Measurements from ENCODE around the gene ZMYM2.

DNA sequence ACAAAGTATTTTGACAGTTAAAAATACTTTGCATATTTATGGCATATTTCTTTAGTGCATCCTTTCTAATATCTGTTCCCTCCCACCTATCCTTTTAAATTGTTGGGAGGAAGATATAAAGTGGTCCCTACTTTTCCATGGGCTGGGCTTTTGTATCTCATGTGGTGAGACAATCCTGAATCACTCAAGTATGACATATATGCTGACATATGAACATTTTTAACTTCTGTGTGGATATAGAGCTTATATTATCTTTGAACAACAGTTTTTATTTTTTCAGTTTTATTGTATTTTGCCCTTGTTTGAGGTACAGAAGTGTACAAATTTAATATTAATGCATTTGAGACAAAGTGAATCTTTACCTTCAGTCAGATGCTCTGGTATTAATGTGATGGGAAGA, 3.4 kb downstream of the ZMYM2 start:
- TF ChIP-seq EP300 (IDR thresholded peaks at IDR 0.05; ENCODE audit: borderline replicate concordance) (no peak), ZBTB7A (IDR thresholded peaks at IDR 0.05; ENCODE audit: low read depth) (no peak), EGR1 (IDR thresholded peaks at IDR 0.05) (no peak), FOXM1 (IDR thresholded peaks at IDR 0.05; ENCODE audit: borderline replicate concordance, low read depth) (no peak), TAF1 (IDR thresholded peaks at IDR 0.05; ENCODE audit: low read depth) (no peak), CEBPB (IDR thresholded peaks at IDR 0.05) (no peak), CREB1 (IDR thresholded peaks at IDR 0.05; ENCODE audit: low read depth) (no peak)
- TF ChIP-seq, protein P1, sequence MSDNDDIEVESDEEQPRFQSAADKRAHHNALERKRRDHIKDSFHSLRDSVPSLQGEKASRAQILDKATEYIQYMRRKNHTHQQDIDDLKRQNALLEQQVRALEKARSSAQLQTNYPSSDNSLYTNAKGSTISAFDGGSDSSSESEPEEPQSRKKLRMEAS (IDR thresholded peaks at IDR 0.05), result no peak
- TF ChIP-seq, protein P2, sequence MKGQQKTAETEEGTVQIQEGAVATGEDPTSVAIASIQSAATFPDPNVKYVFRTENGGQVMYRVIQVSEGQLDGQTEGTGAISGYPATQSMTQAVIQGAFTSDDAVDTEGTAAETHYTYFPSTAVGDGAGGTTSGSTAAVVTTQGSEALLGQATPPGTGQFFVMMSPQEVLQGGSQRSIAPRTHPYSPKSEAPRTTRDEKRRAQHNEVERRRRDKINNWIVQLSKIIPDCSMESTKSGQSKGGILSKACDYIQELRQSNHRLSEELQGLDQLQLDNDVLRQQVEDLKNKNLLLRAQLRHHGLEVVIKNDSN (IDR thresholded peaks at IDR 0.05), result no peak
- TF ChIP-seq, protein P3, sequence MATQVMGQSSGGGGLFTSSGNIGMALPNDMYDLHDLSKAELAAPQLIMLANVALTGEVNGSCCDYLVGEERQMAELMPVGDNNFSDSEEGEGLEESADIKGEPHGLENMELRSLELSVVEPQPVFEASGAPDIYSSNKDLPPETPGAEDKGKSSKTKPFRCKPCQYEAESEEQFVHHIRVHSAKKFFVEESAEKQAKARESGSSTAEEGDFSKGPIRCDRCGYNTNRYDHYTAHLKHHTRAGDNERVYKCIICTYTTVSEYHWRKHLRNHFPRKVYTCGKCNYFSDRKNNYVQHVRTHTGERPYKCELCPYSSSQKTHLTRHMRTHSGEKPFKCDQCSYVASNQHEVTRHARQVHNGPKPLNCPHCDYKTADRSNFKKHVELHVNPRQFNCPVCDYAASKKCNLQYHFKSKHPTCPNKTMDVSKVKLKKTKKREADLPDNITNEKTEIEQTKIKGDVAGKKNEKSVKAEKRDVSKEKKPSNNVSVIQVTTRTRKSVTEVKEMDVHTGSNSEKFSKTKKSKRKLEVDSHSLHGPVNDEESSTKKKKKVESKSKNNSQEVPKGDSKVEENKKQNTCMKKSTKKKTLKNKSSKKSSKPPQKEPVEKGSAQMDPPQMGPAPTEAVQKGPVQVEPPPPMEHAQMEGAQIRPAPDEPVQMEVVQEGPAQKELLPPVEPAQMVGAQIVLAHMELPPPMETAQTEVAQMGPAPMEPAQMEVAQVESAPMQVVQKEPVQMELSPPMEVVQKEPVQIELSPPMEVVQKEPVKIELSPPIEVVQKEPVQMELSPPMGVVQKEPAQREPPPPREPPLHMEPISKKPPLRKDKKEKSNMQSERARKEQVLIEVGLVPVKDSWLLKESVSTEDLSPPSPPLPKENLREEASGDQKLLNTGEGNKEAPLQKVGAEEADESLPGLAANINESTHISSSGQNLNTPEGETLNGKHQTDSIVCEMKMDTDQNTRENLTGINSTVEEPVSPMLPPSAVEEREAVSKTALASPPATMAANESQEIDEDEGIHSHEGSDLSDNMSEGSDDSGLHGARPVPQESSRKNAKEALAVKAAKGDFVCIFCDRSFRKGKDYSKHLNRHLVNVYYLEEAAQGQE (IDR thresholded peaks at IDR 0.05; ENCODE audit: low read depth), result no peak
